Neural cell (in vitro differentiated cells): Measurements from ENCODE around the gene RABGGTA.

Experiments
- EP300 ChIP-seq: fragments of 450-650 bp; conservative IDR thresholded peaks from 2 replicates; pipeline ENCODE4 v1.6.1; 2014; ENCODE audit warnings: antibody characterized with exemption, mild to moderate bottlenecking, moderate library complexity; ENCODE audit not compliant: poor library complexity, severe bottlenecking
- EZH2 ChIP-seq: fragments of 200-600, 300-800 bp; shearing (Covaris generic), sonication (generic); IDR thresholded peaks from 2 replicates; pipeline ENCODE4 v1.6.1; 2014; ENCODE audit warnings: antibody characterized with exemption, low read length, borderline replicate concordance, mild to moderate bottlenecking; ENCODE audit not compliant: insufficient read depth, poor library complexity, severe bottlenecking
- MXI1 ChIP-seq: fragments of 450-650 bp; conservative IDR thresholded peaks from 2 replicates; pipeline ENCODE4 v1.6.1; 2014; ENCODE audit warnings: antibody characterized with exemption, mild to moderate bottlenecking; ENCODE audit not compliant: poor library complexity, severe bottlenecking
- POLR2AphosphoS5 ChIP-seq: IDR thresholded peaks from 2 replicates; pipeline ENCODE4 v1.6.1; 2012
- RAD21 ChIP-seq: fragments of 450-650 bp; conservative IDR thresholded peaks from 2 replicates; pipeline ENCODE4 v1.6.1; 2014; ENCODE audit warnings: antibody characterized with exemption, mild to moderate bottlenecking, moderate library complexity
- REST ChIP-seq: IDR thresholded peaks from 2 replicates; pipeline ENCODE4 v1.6.1; 2012; ENCODE audit warnings: borderline replicate concordance
- SMC3 ChIP-seq: fragments of 450-650 bp; conservative IDR thresholded peaks from 2 replicates; pipeline ENCODE4 v1.6.1; 2014; ENCODE audit warnings: antibody characterized with exemption, mild to moderate bottlenecking, moderate library complexity; ENCODE audit not compliant: poor library complexity
- TAF1 ChIP-seq: IDR thresholded peaks from 2 replicates; pipeline ENCODE4 v1.6.1; 2012; ENCODE audit warnings: low read depth
- TF ChIP-seq, protein P1 (sequence below): fragments of 450-650 bp; IDR thresholded peaks from 2 replicates; pipeline ENCODE4 v1.5.1; 2014; ENCODE audit warnings: antibody characterized with exemption, mild to moderate bottlenecking, moderate library complexity; ENCODE audit not compliant: poor library complexity, severe bottlenecking

DNA sequence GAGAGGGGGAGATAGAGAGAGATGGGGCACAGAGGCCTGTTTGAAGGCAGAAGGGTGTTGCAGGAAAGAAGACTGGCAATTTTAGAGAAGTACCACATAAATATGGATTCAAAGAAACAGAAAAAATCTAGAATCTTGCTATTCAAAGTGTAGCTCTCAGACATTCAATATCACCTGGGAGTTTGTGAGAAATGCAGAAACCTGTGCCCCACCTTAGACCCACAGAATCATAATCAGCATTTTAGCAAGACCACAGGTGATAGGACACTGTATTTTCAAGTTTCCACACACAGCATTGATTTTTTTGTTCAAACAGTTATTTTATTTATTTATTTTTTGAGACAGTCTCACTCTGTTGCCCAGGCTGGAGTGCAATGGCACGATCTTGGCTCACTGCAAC lies 42.5 kb downstream of the RABGGTA start:
- TF ChIP-seq, protein P1, sequence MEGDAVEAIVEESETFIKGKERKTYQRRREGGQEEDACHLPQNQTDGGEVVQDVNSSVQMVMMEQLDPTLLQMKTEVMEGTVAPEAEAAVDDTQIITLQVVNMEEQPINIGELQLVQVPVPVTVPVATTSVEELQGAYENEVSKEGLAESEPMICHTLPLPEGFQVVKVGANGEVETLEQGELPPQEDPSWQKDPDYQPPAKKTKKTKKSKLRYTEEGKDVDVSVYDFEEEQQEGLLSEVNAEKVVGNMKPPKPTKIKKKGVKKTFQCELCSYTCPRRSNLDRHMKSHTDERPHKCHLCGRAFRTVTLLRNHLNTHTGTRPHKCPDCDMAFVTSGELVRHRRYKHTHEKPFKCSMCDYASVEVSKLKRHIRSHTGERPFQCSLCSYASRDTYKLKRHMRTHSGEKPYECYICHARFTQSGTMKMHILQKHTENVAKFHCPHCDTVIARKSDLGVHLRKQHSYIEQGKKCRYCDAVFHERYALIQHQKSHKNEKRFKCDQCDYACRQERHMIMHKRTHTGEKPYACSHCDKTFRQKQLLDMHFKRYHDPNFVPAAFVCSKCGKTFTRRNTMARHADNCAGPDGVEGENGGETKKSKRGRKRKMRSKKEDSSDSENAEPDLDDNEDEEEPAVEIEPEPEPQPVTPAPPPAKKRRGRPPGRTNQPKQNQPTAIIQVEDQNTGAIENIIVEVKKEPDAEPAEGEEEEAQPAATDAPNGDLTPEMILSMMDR, result no peak
- no peak for TF ChIP-seq SMC3
- no peak for TF ChIP-seq TAF1
- TF ChIP-seq POLR2AphosphoS5, result no peak
- no peak for TF ChIP-seq REST
- TF ChIP-seq EZH2, result no peak
- no peak for TF ChIP-seq RAD21
- no peak for TF ChIP-seq EP300
- no peak for TF ChIP-seq MXI1
